Fibroblast of lung (primary cell): ENCODE results near the gene MT1G. TPM values are rescaled to one million over a fixed set of nuclear protein-coding genes. Genes with fewer than 3 reads are reported as not detected.

Experiments
- DNase-seq, 2 donors: peaks; one replicate each; pipeline versions ENCODE4 v3.0.0 to v3.0.0-alpha.2; 2010; ENCODE audit warnings: low read depth in 2 of 2
- H2AFZ ChIP-seq: 2 replicates; pipeline ENCODE4 v1.5.1; 2012; ENCODE audit warnings: low read length, control low read depth, inconsistent platforms
- H3K27ac ChIP-seq: 2 replicates; pipeline ENCODE4 v1.5.1; 2011; ENCODE audit warnings: low read length, control low read depth; ENCODE audit not compliant: insufficient read depth
- H3K27me3 ChIP-seq: 2 replicates; pipeline ENCODE4 v1.5.1; 2011; ENCODE audit warnings: mild to moderate bottlenecking, low read length; ENCODE audit not compliant: control insufficient read depth, insufficient read depth
- H3K36me3 ChIP-seq: 2 replicates; pipeline ENCODE4 v1.5.1; 2011; ENCODE audit warnings: low read length; ENCODE audit not compliant: control insufficient read depth, insufficient read depth
- H3K4me1 ChIP-seq: 2 replicates; pipeline ENCODE4 v1.5.1; 2011; ENCODE audit warnings: low read length; ENCODE audit not compliant: control insufficient read depth, insufficient read depth; ENCODE audit errors: extremely low read depth
- H3K4me2 ChIP-seq: 2 replicates; pipeline ENCODE4 v1.5.1; 2011; ENCODE audit warnings: low read length, control low read depth; ENCODE audit not compliant: insufficient read depth; ENCODE audit errors: extremely low read depth
- H3K4me3 ChIP-seq, 4 experiments: fragments of 200-600 bp in 1 of 4; sonication (generic) in 1 of 4; replicated peaks in 1 of 4; 2 replicates each; pipeline ENCODE4 v1.5.1; 2011 to 2016; ENCODE audit warnings: low read length in 4 of 4, low read depth in 3 of 4, mild to moderate bottlenecking in 3 of 4, control low read depth in 2 of 4, inconsistent platforms in 1 of 4, mixed read lengths in 1 of 4; ENCODE audit not compliant: insufficient read depth in 1 of 4; ENCODE audit errors: control extremely low read depth in 1 of 4
- H3K79me2 ChIP-seq: 2 replicates; pipeline ENCODE4 v1.5.1; 2012; ENCODE audit warnings: mild to moderate bottlenecking, low read length, inconsistent platforms; ENCODE audit not compliant: control insufficient read depth, insufficient read depth
- H3K9ac ChIP-seq: 2 replicates; pipeline ENCODE4 v1.5.1; 2011; ENCODE audit warnings: mild to moderate bottlenecking, low read length, control low read depth; ENCODE audit not compliant: insufficient read depth
- H3K9me3 ChIP-seq: 2 replicates; pipeline ENCODE4 v1.5.1; 2012; ENCODE audit warnings: low read depth, low read length; ENCODE audit not compliant: control insufficient read depth, insufficient read depth
- H4K20me1 ChIP-seq: 2 replicates; pipeline ENCODE4 v1.5.1; 2011; ENCODE audit warnings: low read length; ENCODE audit not compliant: control insufficient read depth, insufficient read depth; ENCODE audit errors: extremely low read depth
- CTCF ChIP-seq, 2 donors: IDR thresholded peaks in 1 of 2; conservative IDR thresholded peaks in 1 of 2; 1 replicate in 1 of 2; 2 replicates in 1 of 2; pipeline ENCODE4 v1.5.1; 2011 to 2012; ENCODE audit warnings: low read length in 2 of 2, control low read depth in 1 of 2, inconsistent platforms in 1 of 2, low read depth in 1 of 2, mild to moderate bottlenecking in 1 of 2
- EZH2 ChIP-seq: IDR thresholded peaks from 2 replicates; pipeline ENCODE4 v1.5.1; 2012; ENCODE audit warnings: low read length, control low read depth, mild to moderate bottlenecking; ENCODE audit errors: missing control alignments
- polyA plus RNA-seq, 2 donors: library from polyadenylated mRNA; depleted of rRNA in 1 of 2; stranded (reverse) in 1 of 2; unstranded in 1 of 2; fragments of >200 nt; gene quantifications; 2 replicates each; pipeline ENCODE4 v1.2.1, GENCODE V29; 2011 to 2012; ENCODE audit warnings: missing spikeins in 1 of 2
- total RNA-seq: library from RNA; depleted of rRNA; stranded (reverse); fragments of >200 nt; gene quantifications from 2 replicates; pipeline ENCODE4 v1.2.1, GENCODE V29; 2014

MT1G gene
- total and polyA plus RNA-seq, 2 donors (not counting 1 experiment from before 2014, with no cell fraction given), result 5.7 to 11.6 TPM

- no peaks in the 10 kb centered on the region for H3K9me3 ChIP-seq
- H3K4me2 ChIP-seq, result no peak overlapping the region
- peaks cover 51% of the 10 kb centered on the region for H3K27me3 ChIP-seq
- H3K4me1 ChIP-seq, result peaks cover 2% of the 10 kb centered on the region
- H3K4me3 ChIP-seq, result no peak overlapping the region
- H4K20me1 ChIP-seq, result no peaks in the 10 kb centered on the region
- no peak overlapping the region for H2AFZ ChIP-seq
- no peaks in the 10 kb centered on the region for H3K36me3 ChIP-seq
- no peak for DNase-seq
- H3K9ac ChIP-seq, result no peak overlapping the region
- H3K27ac ChIP-seq, result no peak overlapping the region
- no peak for TF ChIP-seq CTCF (conservative IDR thresholded peaks at IDR 0.05 in 1 of 2, IDR thresholded peaks at IDR 0.05 in 1 of 2; ENCODE audit: low read depth in 1 of 2, low read length in 2 of 2)
- no peak for TF ChIP-seq EZH2
- no peaks in the 10 kb centered on the region for H3K79me2 ChIP-seq
Observed at GRCh38 chr16:56664506-56664905, 3.4 kb downstream of the MT1G start.

GRCh38 chr16:56662357-56663354, 5.2 kb downstream of the MT1G start:
- Histone ChIP-seq H3K4me3 (peak overlapping the region in 1 of 4 experiments; percentile 10), H3K4me1 (peaks cover under 1% of the 10 kb centered on the region), H3K79me2 (no peaks in the 10 kb centered on the region), H4K20me1 (no peaks in the 10 kb centered on the region), H3K4me2 (no peak overlapping the region), H3K9ac (no peak overlapping the region), H2AFZ (no peak overlapping the region), H3K36me3 (no peaks in the 10 kb centered on the region), H3K9me3 (no peaks in the 10 kb centered on the region), H3K27me3 (peaks cover 55% of the 10 kb centered on the region), H3K27ac (no peak overlapping the region)
- DNase-seq, result no peak
- TF ChIP-seq EZH2, result no peak
- no peak for TF ChIP-seq CTCF (conservative IDR thresholded peaks at IDR 0.05 in 1 of 2, IDR thresholded peaks at IDR 0.05 in 1 of 2; ENCODE audit: low read depth in 1 of 2, low read length in 2 of 2)

- no peaks in the 10 kb centered on the region for H3K79me2 ChIP-seq
- no peaks in the 10 kb centered on the region for H3K4me1 ChIP-seq
- peaks cover 33% of the 10 kb centered on the region for H3K27me3 ChIP-seq
- no peaks in the 10 kb centered on the region for H4K20me1 ChIP-seq
- DNase-seq, result no peak
- no peaks in the 10 kb centered on the region for H3K36me3 ChIP-seq
- H3K9ac ChIP-seq, result no peak overlapping the region
- TF ChIP-seq CTCF (conservative IDR thresholded peaks at IDR 0.05 in 1 of 2, IDR thresholded peaks at IDR 0.05 in 1 of 2; ENCODE audit: low read depth in 1 of 2, low read length in 2 of 2) (no peak), EZH2 (no peak)
- no peaks in the 10 kb centered on the region for H3K9me3 ChIP-seq
- peak overlapping the region; percentile 75 for H3K4me2 ChIP-seq
- H2AFZ ChIP-seq, result peak overlapping the region; percentile 37
- no peak overlapping the region for H3K27ac ChIP-seq
- peak overlapping the region in 1 of 4 experiments; percentile 25 for H3K4me3 ChIP-seq
Observed at GRCh38 chr16:56658327-56658875, 9.5 kb downstream of the MT1G start.
